GM19239 (cell line): Measurements from ENCODE around the gene NOL4L.

ENCODE experiments used
- DNase-seq: peaks from one replicate; pipeline ENCODE4 v3.0.0; 2011; ENCODE audit warnings: low spot score; ENCODE audit not compliant: insufficient read length
- FAIRE-seq: peaks from 2 replicates; lab custom pipeline; 2011; peaks lifted over from hg19 to GRCh38; lab: Jason Lieb, UNC

NOL4L gene

DNA sequence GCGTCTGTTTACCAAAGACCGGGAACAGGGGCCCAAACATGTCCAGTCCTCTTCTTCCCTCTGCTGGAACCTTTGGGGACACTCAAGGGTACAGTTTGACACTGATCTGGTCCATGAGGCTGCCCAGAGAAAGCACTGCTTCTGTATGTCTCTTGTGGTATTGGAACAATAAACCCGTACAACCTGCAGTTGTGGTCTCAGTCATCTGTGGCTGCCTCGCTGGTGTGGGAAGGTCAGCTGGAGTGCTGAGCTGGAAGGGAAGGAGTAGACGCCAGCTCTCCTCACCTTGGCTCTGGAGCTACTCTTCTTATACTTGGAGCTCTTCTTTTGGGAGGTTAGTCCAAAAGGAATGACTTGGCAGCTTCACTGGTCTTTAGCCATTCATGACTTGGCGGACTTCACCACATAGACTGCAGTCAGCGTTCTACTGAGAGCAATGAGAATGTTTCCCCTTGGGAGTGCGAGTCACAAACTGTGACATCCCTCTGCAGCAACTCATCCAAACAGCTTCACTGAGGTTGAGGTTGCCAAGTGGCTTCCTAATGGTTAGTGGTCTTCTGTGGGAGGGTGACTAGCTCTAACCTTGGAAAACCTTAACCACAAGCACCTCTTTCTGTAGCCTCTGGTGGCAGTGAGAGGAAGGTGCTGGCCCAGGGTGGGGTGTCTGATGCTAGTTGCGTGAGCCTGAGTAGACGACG lies 145.9 kb downstream of the NOL4L start:
- FAIRE-seq (no peak), DNase-seq (no peak)

DNA sequence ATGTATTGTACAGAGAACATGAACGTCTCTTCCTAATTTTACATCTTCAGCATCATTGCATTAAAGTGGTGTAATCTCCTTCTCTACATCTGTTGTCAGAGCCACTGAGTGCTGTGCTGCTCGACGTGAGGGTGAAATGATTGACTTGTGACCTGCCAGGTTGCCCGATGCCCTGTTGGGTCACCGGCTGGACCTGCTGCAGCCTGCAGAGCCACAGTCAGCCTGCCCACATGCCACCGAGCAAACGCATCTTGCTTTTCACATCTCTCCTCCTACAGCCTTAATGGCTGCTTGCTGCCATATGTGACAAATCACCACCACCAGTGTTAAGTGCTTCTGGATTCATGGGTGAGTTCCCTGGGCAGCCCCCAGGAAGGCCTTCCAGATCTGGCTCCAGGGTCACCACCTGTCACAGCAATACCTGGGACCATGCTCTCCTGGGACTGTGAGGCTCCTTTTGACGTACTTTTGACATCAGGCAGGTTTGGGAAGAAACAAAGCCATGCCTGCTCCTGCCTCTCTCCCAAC lies 146.7 kb downstream of the NOL4L start:
- FAIRE-seq, result no peak

DNA sequence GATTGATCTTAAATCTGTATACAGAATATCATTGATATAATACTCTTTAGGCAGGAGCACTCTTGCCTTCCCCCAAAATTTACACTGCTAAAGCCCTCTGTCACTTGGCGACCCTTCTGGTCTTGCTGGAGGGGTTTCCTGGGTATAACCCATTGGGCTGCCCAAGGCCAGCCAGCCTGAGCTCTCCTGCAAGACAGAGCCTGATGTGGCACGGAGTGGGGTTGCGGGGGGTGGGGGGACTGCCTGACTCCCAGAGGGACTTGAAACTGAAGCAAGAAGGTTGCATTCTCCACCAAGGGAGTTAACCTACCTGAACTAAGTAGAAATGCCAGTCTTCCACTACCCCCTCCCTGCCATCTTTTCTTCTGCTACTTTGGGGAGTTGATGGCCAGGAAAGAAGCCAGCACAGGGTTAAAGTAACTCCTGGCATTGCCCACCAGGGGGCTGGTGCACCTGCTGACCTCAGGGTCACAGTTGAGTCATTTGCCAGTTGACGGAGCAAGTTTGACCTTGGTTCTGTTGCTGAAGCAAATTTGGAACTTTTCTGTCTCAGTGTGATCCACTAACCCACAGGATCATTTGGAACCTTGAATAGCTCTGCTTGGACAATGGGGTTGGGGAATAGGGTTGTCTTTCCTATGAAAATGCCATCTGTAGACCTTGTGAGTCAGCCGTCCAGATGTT lies 147.6 kb downstream of the NOL4L start:
- DNase-seq, result no peak
- FAIRE-seq, result no peak

More for the DNA sequence above, 146.7 kb downstream of the NOL4L start:
- DNase-seq, result no peak

DNA sequence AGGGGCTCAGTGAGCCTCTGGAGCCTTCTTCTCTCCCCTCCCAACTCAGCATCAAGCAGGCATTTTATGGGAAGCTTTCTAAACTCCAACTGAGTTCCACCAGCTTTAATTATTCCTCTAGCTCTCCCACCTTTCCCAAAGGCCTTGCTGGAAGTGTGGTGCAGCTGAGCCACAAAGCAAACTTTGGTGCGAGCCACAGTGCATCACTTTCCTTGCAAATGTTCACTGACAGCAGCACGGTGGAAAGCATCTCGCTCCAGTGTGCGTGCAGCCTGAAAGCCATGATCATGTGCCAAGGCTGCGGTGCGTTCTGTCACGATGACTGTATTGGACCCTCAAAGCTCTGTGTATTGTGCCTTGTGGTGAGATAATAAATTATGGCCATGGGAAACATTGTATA lies 148.2 kb downstream of the NOL4L start:
- DNase-seq (no peak), FAIRE-seq (no peak)

DNA sequence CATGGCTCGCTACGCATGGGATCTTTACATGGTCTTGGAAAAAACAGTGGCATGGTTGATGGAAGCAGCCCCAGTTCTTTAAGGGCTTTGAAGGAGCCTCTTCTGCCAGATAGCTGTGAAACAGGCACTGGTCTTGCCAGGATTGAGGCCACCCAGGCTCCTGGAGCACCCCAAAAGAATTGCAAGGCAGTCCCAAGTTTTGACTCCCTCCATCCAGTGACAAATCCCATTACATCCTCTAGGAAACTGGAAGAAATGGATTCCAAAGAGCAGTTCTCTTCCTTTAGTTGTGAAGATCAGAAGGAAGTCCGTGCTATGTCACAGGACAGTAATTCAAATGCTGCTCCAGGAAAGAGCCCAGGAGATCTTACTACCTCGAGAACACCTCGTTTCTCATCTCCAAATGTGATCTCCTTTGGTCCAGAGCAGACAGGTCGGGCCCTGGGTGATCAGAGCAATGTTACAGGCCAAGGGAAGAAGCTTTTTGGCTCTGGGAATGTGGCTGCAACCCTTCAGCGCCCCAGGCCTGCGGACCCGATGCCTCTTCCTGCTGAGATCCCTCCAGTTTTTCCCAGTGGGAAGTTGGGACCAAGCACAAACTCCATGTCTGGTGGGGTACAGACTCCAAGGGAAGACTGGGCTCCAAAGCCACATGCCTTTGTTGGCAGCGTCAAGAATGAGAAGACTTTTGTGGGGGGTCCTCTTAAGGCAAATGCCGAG lies 148.8 kb downstream of the NOL4L start:
- FAIRE-seq (no peak), DNase-seq (no peak)

DNA sequence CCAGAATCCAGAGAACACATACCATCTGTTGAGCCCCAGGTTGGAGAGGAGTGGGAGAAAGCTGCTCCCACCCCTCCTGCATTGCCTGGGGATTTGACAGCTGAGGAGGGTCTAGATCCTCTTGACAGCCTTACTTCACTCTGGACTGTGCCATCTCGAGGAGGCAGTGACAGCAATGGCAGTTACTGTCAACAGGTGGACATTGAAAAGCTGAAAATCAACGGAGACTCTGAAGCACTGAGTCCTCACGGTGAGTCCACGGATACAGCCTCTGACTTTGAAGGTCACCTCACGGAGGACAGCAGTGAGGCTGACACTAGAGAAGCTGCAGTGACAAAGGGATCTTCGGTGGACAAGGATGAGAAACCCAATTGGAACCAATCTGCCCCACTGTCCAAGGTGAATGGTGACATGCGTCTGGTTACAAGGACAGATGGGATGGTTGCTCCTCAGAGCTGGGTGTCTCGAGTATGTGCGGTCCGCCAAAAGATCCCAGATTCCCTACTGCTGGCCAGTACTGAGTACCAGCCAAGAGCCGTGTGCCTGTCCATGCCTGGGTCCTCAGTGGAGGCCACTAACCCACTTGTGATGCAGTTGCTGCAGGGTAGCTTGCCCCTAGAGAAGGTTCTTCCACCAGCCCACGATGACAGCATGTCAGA lies 149.6 kb downstream of the NOL4L start:
- DNase-seq (no peak), FAIRE-seq (no peak)

DNA sequence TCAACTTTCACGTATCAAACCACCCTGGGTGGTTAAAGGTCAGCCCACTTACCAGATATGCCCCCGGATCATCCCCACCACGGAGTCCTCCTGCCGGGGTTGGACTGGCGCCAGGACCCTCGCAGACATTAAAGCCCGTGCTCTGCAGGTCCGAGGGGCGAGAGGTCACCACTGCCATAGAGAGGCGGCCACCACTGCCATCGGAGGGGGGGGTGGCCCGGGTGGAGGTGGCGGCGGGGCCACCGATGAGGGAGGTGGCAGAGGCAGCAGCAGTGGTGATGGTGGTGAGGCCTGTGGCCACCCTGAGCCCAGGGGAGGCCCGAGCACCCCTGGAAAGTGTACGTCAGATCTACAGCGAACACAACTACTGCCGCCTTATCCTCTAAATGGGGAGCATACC lies 150.7 kb downstream of the NOL4L start:
- FAIRE-seq (no peak), DNase-seq (no peak)

DNA sequence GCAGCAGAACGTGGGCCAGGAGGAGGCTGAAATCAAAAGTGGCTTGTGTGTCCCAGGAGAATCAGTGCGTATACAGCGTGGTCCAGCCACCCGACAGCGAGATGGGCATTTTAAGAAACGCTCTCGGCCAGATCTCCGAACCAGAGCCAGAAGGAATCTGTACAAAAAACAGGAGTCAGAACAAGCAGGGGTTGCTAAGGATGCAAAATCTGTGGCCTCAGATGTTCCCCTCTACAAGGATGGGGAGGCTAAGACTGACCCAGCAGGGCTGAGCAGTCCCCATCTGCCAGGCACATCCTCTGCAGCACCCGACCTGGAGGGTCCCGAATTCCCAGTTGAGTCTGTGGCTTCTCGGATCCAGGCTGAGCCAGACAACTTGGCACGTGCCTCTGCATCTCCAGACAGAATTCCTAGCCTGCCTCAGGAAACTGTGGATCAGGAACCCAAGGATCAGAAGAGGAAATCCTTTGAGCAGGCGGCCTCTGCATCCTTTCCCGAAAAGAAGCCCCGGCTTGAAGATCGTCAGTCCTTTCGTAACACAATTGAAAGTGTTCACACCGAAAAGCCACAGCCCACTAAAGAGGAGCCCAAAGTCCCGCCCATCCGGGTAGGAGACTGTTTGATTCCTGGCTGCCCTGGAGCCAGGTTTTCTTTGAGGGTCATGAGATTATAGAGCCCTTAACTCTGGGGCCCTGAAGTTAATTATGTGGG lies 151.7 kb downstream of the NOL4L start:
- no peak for DNase-seq
- FAIRE-seq, result no peak

DNA sequence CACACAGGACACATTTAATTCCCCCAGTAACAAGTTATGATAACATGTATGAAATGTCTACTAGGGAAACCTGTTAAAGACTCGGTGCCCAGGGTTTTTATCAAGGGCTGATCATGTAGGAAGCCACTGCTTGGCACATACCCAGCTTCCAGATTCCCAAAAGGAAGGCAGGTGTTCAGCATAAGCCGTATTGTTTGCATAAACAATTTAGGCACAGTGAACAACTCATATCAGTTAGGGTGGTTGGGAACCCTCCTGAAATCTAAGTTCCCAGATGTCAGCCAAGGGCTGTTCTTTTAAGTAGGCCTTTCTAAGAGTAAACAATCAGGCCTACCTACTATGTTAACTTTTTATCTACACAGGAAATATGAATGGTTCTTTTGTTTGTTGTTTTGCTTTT lies 152.9 kb downstream of the NOL4L start:
- FAIRE-seq (no peak), DNase-seq (no peak)

DNA sequence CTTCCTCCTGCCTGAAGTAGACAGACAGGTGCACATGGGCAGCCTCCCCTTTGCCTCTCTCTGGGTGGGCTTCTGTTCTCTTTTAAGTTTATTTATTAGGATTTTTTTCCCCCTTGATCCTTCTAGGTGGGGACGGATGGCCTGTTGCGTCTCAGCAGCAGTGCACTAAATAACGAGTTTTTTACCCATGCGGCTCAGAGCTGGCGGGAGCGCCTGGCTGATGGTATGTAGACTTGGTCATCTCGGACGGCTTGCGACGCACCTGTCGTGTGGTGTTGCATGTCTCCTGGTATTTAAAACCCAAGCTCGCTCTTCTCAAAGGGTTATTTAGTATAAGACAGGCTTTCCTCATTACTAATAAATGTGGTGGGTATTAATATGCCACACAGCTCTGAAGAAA lies 153.7 kb downstream of the NOL4L start:
- DNase-seq (no peak), FAIRE-seq (no peak)

DNA sequence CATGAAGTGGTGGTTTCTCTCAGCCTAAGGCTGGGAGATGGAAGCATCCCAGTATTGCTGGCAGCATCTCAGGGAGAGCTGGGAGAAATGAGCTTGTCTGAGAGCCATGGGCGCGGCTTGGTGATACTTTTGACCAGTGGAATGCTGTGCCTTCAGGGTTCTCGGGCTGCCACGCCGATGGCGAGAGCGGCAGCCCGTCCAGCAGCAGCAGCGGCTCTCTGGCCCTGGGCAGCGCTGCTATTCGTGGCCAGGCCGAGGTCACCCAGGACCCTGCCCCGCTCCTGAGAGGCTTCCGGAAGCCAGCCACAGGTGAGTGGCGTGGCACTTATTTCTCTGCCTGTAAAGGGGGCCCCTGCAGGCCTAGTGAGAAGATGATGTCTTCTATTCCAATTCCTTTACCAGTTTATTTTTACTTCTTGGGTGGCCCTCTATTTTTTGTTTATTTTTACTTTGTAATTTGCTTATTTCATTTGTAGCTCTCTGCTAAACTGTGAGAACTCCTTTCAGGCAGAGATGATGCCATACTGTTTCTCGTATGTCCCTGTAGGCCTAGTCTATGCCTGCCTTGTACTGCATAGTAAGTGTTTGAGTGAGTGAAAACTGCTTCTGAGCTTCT lies 155.3 kb downstream of the NOL4L start:
- DNase-seq (no peak), FAIRE-seq (no peak)

DNA sequence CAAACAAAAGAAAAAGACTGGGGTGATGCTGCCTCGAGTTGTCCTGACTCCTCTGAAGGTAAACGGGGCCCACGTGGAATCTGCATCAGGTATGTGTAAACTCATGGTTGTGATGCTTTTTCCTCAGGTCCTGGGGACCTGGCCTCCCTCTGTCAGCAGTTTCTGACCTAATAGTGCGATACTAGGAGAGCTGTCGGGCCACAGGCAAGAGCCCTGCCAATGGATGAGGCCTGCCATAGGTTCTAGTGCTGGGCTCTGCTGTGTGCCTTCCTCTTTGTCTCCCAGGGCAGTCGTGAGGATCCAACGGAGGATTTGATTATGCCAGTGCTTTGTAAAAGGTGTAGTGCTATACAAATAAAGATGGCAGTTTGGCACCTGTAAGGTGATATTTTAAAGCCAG lies 155.8 kb downstream of the NOL4L start:
- FAIRE-seq, result no peak
- DNase-seq, result no peak

DNA sequence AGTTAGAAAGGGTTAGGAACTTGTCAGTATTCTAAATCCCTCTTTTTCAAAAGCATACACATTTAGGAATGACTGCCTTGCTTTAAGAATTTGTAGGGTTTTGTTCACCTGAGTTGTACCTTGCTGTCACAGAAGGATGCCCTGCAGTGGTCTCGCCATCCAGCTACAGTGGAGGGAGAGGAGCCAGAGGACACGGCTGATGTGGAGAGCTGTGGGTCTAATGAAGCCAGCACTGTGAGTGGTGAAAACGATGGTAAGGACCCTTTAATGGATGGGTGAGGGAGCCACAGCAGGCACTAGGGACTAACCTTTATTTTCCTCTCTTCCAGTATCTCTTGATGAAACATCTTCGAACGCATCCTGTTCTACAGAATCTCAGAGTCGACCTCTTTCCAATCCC lies 157.1 kb downstream of the NOL4L start:
- DNase-seq (no peak), FAIRE-seq (no peak)

DNA sequence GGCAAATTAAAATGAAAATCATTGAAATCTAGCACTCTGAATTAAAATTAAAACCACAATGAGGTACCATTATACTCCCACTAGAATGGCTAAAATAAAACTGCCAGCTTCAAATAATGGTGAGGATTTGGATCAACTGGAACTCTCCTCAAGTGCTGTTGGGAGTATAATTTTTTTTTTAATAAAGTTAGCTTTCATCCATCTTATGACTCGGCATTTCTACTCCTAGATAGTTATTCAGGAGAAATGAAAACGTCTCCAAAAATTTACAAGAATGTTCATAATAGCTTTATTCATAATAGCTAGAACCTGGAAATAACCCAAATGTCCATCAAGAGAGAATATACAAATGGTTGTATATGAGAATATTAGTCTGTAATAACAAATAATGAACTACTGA lies 163.8 kb downstream of the NOL4L start:
- FAIRE-seq (no peak), DNase-seq (no peak)

DNA sequence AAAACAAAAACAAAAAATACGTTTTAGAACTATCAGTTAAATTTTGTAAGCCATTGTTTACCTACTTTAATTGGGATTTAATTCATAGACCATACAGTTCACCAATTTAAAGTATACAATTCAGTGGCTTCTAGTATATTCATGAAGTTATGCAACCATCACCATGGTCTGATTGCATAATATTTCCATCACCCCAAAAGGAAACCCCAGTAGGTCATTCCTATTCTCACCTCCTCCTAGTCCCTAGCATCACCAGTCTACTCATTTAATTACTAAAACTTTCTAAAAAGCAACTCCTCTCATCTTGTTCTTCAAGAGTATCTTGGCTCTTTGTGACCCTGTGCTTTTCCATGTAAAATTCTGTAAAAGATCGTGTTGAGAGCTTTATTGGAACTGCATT lies 166.8 kb downstream of the NOL4L start:
- no peak for DNase-seq
- no peak for FAIRE-seq

DNA sequence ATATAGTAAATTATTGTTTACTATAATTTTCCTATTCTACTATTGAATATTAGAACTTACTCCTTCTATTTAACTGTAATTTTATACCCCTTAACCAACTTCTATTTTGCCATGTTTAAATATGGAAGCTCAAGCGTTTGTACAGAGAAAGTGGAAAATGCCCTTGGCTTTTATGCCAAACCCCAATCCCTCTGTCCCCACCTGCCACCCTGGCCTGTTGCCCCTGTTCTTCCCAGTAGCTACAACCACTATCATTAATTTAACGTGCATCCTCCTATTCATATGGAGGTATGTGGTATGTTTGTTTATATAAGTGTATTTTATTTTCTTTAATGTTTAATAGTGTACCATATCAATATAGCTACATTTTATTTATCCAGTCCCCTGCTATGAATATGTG lies 168.9 kb downstream of the NOL4L start:
- DNase-seq (no peak), FAIRE-seq (no peak)

DNA sequence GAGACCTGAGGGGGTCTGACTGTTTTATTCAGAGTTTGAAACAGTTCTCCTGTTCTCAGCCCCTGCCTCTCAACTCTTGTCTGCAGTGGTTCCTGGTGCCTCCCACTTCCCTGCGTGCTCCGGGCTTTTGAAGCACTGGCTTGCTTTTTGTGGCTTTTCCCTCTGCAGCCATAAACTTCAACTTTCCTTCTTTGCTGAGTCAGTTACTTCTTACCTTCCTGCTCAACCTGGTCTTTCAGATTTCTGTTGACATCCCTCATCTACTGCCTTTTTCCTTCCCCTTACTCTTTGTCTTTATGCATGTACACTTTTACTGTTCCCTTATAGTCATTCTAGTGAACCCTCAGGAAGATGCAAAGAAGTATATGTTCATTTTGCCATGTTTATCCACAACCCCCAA lies 169.6 kb downstream of the NOL4L start:
- FAIRE-seq, result no peak

DNA sequence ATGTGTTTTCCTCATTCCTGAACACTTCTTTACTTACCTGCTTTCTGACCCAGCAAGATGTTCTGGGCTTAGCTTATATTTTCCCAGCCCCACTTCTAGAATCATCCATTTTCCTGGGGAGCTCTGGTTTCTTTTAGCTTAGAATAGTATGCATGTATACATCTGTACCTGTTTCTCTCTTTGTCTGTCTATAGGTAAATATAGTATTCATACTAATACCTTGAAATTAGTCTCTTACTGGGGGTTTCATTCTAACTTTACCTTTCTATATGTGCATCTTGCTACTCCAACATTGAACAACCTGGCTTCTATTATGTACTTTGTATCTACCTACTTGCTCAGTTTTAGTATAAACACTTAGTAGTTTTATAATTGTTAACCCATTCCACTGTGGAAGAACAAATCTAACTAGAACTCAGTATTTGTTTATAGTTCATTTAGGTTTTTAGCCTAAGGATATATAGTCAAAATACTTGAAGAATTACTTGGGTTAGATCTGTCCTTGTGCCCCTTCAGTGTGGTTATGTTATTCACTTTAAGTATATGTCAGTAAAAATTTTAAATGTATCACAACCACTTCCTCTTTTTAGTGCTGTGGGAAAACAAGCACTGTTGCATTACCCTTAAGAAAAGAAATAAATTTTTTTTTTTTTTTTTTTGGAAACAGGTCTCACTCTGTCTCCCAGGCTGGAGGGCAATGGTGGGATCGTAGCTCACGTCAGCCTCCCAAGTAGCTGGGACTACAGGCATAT lies 173.0 kb downstream of the NOL4L start:
- DNase-seq (no peak), FAIRE-seq (no peak)

More for the DNA sequence above, 169.6 kb downstream of the NOL4L start:
- no peak for DNase-seq
